PC-9 (cell line): ENCODE results near the gene BTNL9.

ENCODE experiments used
- EZH2 ChIP-seq: fragments of 200-600 bp; sonication (generic); IDR thresholded peaks from 2 replicates; pipeline ENCODE4 v1.8.0; 2017; ENCODE audit warnings: antibody characterized with exemption, low read depth
- TF ChIP-seq, protein P1 (sequence below): fragments of 200-600 bp; sonication (generic); conservative IDR thresholded peaks from 2 replicates; pipeline ENCODE4 v1.6.1; 2017; ENCODE audit warnings: mixed run types, antibody characterized with exemption, mild to moderate bottlenecking, moderate library complexity

GRCh38 chr5:181076920-181077319 lies 36.9 kb downstream of the BTNL9 start:
- TF ChIP-seq, protein P1, sequence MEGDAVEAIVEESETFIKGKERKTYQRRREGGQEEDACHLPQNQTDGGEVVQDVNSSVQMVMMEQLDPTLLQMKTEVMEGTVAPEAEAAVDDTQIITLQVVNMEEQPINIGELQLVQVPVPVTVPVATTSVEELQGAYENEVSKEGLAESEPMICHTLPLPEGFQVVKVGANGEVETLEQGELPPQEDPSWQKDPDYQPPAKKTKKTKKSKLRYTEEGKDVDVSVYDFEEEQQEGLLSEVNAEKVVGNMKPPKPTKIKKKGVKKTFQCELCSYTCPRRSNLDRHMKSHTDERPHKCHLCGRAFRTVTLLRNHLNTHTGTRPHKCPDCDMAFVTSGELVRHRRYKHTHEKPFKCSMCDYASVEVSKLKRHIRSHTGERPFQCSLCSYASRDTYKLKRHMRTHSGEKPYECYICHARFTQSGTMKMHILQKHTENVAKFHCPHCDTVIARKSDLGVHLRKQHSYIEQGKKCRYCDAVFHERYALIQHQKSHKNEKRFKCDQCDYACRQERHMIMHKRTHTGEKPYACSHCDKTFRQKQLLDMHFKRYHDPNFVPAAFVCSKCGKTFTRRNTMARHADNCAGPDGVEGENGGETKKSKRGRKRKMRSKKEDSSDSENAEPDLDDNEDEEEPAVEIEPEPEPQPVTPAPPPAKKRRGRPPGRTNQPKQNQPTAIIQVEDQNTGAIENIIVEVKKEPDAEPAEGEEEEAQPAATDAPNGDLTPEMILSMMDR = no peak
- no peak for TF ChIP-seq EZH2
